ENCODE data around the gene TCP11.

TCP11 gene

DNA sequence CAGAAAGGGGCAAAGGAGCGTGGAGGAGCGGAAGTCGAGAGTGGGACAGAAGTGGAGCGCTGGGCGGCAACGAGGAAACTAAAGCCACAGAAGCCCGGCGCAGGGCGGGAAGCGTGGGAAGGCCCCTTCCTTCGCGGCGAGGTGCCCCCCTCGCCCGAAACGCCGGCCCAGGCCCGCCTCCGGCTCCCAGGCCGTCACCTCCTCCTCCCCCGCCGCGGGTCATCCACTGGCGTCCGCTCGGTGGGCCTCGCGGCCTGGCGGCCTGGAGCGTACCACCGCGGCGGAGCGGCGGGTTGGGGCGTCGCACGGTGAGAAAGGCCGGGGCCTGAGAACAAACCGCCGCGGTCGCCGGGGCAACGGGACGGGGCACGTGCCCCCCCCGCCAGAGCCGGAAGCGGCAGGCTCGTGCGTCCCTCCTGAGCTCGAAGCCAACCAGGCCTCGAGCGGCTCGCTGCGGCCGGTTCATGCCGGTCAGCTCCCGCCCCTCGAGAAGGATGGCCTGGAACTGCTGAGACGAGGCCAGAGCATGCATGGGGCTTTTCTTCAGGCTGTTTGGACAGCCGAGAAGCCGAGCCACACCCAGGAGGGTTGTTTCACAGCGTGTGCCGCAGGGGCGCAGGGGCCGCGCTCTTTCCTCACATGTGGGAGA, at the start of gene TCP11:
TSS of gene TCP11 (minus strand) at position 333 of the 649 bp plus-strand sequence. CDS start 469 bp downstream, outside the sequence.
- no peak for DNase-seq (ENCODE audit: low read depth)

DNA sequence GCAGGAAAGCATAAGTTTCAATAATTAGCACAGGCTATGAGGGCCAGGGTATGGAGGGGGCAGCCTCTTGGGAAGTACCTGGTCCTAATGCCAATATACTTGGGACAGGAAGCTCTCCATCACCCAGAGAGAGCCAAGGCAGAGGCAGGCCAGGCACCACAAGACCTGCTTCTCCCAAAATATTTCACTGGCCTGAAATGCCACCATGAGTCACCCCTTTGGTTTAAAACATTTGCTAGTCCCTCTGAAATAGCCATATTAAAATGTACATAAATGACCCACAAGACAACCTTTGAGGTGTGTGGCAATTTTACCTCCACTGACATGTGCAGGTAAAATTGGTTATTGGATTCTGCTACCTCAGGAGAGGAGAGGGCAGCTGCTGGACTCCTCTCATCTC, 49.2 kb upstream of the TCP11 start:
- DNase-seq (ENCODE audit: low read depth) = no peak

DNA sequence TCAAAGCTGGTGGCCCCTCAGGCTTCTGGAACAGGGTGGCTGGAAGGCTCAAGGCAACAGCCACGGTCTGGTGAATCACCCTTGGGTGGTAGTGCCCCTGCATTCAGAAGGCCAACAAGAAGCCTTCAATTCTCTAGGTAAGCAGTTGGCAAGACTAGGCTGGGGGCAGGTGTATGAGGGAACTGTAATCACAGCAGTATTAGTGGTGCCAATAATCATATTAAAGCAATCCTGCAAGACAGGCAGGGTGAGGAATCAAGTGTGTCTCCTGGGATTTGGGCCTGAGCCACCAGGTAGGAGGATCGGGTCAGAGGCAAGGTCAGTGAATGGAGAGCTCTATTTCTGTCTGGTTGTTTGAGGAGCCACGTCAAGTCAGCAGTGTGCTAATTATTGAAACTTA, 47.7 kb upstream of the TCP11 start:
- DNase-seq (ENCODE audit: low read depth) = no peak

DNA sequence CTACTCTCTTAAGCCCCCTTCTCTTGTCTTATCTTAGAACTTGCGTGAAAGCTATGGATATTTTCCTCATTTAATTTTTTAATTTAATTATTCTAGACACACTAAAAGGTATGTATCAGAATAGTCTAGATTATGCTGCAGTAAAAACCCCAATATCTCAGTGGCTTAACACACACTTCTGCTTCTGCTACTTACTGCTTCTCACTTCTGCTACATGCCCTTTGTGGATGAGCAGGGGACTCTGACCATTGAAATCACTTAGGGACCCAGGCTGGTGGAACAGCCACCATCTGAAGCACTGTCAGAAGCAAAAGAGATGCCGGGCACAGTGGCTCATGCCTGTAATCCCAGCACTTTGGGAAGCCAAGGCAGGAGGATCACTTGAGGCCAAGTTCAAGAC, 45.4 kb upstream of the TCP11 start:
- DNase-seq (ENCODE audit: low read depth) = no peak

DNA sequence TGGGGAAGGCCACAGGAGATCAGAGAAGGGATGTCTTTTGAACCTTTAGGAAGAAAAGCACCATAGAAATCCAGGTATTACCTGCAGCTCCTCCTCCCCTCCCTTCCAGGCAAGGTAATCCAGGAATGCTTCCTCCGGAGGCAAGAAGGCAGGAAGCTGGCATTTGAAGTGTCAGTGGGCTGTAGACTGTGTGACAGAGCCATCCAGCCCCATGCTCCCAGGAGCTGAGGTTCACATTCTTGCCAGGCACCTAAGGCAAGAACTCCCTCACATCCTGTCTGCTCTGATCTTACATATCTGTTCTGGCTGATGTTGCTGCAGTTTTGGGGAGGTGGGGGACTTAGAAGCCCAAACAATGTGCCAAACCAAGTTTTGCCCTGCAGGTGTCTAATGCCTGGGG, 44.8 kb upstream of the TCP11 start:
- DNase-seq (ENCODE audit: low read depth) = no peak

DNA sequence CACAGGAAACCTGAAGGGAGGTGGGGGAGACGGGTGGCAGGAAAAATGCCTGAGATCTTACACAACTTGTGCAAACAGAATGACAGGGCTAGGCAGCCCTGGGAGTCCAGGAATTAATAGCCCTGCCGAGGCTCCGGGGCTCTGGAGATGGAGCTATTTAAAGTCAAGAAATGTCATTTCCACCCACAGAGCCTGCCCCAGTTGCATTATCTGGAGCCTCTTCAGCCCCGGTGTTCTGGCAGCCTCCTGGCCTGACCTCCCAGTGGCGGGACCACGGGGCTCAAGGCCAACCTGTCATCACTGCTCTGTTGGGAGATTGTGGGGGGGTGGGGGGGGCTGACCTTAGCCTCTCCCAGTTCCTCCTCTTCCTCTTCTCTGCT, 44.2 kb upstream of the TCP11 start:
- DNase-seq (ENCODE audit: low read depth) = no peak

DNA sequence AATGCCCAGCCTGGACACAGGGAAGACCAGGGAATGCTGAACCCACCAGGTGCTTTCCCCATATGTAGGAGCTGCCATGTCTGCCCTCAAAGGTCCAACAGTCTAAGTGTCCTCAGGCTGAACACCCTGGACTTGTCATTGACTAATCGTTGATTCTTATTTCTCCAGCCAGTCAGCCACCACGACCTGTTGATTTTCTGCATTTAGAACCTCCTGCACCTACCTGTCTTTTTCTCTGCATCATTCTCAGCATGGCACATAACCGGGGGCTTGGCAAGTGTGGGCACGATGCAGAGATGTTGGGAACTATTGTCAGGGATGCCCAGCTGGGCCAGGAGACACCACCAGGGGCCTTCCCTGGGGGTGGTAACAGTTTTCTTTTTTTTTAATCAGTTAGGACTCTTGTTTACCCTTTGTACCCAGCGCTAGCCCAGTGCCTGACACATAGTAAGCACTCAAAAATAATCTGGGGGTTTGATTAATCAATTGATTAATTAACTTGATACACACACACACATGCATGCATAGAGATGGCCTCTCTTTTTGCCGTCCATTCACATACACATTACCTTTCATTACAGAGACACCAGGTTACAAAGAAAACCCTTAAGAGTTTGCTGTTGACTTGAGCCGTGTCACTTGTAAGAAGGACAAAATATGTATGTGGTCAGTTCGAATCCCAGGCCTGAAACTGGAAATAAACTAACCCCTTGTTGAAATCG, 43.6 kb upstream of the TCP11 start:
- DNase-seq (ENCODE audit: low read depth) = no peak

DNA sequence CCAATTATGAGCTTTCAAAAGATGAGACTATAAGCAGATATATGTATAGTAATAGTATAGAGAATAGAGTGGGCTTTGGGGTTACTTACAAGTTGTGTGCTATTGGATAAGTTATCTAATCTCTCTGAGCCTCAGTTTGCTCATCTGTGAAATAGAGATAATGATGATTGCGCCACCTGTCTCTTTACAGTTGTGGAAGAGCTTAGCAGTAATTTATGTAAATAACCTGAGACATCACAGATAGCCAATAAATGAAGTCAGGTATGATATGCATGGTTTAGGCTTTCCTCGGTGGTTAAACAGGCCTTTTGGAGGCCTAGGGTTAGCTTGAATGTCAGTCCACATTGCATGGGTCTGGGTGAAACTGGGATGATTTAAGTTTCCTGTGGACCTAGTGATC, 42.8 kb upstream of the TCP11 start:
- no peak for DNase-seq (ENCODE audit: low read depth)

DNA sequence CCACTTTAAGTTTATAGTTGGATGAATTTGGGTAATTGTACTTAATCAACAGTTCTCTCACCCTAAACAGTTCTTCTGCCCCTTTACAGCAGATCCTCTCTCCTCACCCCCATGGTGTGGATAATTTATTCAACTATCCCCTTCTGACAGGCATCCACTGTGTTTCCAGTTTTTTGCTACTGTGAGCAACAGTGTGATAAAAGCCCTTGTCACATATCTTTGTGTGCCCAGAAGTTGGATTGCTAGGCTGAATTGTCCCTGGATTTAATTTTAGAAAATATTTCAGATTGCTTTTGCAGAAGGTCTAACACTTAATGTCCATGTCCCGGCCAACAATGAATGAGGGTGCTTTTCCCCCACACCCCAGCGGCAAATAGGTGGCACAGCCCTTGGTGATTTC, 42.1 kb upstream of the TCP11 start:
- DNase-seq (ENCODE audit: low read depth) = no peak

DNA sequence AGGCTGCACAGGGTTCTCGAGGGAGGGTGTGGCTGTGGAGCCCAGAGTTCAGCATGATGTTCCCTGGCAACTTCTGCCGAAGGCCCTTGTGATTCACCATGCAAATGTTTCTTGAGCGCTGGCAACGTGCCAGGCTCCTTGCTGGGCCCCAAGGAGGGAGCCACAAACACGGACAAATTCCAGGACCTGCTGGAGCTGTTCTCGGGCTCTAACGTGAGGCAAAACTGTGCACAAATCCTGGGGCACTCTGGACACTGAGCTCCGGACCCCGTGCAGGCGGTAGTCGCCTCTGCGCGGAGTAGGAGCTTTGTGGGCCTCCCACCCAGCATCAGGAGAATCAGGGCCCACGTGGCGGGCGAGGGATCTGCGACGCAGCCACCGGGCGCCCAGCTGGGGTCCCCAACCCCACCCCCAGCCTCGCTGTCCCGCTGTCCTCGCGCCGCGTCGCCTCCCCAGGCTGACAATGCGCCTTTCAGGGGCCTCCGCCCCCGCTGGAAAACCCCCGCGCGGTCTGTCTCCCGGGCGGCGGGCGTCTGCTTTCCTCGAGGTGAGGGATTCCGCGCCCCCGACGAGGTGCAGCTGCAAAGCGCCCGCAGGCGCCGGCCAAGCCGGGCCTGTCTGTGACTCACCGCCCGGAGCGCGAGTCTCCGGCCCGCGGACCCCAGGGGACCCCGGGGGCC, 40.9 kb upstream of the TCP11 start:
- DNase-seq (ENCODE audit: low read depth) = no peak

DNA sequence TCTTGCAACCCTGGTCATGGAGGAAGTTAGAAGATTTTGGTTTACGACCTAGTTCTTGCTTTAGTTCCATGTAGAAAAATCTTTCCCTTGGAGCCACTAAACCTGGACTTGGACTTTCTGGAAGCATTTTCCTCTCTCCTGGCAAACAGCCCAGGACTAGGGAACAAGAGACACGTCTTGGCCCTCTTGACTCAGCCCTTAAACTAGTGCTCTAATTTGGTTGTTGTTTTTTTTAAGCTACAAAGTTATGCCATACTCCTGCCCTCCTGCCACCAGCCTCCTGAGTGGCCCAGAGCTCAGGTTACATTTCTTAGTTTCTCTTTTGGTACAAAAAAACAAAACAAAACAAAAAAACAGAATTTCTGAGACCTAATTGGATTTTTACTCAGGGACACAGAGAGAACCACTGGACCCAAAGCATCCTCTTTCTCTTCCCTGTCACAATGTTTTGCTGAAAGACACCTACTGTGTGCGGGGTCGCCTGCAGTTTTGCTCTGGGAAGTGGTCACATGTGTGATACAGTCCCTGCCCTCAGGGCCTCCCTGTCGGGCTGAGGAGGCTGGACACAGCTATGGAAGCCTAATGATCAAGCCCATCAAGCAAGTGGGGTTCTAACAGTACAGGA, 40.3 kb upstream of the TCP11 start:
- DNase-seq (ENCODE audit: low read depth) = no peak

DNA sequence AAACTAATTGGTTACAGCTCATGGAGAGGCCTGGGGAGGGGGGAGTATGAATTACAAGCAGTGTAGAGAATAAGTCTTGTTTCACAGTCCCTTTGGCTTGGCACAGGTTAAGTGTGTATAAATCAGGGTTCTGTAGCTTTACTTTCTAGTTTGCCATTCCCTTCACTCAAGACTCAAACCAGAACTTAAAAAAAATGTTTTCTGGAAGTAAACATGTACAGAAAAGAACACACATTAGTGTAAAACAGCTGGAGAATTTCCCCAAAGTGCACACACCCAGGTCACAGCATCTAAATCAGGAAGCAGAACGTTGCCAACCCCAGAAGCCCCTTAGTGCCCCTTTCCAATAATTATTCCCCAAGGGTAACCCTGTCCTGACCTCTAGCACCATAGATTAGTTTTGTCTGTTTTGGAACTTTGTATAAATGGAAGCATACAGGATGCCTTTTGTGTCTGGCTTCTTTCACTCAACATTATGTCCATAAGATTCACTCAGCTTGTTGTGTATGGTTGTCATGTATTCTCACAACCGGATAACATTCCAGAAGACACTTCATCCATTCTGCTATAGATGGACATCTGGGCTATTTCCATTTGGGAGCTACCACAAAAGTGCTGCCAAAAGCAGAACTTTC, 38.9 kb upstream of the TCP11 start:
- DNase-seq (ENCODE audit: low read depth) = no peak

DNA sequence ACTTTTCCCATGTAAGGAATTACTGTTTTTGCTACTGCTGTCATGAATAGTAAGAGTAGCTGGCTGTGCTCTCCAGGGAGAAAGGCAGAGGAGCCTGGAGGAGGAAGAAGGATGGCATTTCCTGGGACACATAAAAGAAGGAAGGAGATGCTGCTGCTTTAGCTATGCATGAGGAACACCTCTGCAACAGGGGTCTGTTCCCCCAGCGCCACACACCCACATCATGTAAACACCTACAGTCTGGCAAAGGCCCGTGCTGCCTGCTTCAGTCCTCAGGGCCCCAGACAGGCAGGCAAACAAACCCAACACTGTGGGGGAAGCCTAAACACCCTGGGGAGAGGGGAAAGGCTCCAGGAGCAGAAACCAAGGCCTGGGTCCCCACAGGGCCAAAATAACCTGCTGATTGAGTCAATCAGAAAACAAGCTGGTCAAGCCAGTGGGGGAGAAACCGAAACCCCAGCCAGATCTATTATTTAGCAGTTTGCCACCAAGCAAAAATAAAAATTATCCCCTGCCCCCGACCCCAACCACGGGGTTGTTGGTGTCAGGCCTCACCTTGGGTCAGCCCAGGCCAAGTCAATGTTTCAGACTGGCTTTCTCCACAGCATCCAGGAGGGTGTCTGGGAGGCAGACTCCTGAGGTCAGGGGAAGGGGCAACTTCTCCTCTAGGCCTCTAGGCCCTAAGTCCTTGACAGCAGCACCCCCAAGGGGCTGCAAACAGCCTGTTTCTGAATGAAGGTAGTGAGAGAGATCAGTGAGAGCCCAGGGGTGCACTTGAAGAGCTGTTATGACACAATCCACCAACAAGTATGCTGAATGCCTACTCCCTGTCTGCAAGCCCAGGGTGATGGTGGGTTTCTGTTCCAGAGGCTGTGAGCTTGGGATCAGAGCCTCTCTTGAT, 38.0 kb upstream of the TCP11 start:
- DNase-seq (ENCODE audit: low read depth) = no peak

DNA sequence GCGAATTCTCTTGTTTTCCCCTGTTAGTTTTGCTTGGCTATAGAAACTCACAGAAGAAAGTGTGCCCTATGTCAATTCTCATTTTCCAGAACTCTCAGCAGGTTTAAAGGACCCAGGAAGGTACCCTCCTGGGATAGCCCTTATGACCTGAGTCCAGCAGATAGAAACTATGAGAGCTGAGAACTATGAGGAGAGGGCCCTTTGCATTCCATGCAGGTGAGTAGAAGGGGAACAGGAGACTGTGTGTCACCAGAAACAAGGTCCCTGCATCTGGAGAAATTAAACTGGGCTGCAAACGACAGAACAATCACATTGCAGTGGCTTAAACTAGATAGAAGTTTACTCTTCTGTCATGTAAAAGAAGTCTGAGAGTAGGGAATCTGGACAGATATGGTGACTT, 36.9 kb upstream of the TCP11 start:
- DNase-seq (ENCODE audit: low read depth) = no peak

DNA sequence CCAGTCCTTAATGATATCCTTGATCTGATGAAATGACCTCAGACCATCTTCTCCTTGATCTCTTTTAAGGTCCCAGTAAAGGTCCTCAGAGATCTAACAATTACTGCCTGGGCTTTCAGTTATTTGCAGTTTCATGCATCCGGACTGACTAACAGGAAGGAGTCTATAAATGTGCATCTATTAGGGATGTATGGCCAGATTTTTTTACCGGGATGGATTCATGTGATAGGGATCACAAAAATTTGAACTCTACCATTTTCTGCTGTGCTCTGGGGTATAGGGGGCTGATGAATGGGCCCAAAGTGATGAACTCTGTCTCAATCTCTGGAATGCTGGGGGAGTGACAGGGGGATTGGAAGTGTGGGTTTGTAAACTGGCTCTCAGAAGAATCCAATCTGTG, 36.5 kb upstream of the TCP11 start:
- no peak for DNase-seq (ENCODE audit: low read depth)

DNA sequence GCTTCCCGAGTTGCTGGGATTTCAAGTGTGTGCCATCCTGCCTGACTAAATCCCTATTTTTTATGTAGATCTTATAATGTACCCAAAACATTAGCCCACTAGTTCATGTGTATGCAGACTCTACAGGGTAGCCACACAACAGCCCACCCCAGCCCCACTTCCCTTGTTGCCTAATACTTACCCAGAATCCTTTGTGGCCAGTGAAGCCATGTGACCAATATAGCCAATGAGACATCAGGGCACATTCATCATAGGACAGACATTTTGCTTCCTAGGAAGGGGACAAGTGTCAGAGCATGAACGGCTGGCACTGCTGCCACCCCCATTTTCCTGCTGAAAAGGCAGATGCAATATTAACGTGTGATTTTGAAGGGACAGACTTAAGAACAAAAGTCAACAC, 36.0 kb upstream of the TCP11 start:
- DNase-seq (ENCODE audit: low read depth) = no peak

DNA sequence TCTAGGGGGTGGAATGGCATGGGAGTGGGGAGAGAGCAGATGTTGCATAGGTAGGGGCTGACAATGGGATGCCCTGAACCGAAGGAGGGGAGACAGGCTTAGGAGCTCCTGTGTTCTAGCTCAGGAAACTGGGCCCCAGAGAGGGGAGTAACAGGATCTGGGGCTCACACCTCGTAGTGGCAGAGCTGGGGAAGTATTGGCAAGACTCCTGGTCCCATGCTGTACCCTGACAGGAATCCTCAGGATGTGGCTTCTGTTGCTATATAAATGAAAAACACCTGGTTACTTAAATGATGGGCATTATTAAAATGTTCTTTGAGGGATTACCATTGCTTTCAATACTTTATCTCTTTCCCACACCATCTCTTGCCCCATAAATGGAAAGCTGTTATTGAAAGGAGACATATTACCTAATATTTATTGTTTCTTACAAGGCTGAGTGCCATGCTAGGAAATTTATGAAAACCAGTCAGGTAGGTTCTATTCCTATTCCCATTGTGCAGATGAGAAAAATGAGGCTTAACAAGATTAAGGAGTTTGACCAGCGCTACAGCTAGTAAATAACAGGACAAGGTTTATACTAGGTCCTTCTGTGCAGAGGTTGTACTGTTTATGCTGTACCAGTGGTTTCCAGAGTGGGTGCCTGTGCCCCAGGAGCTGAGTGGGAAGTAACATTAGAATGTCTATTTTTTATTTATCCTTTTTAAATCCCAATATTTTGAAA, 35.3 kb upstream of the TCP11 start:
- DNase-seq (ENCODE audit: low read depth) = no peak

DNA sequence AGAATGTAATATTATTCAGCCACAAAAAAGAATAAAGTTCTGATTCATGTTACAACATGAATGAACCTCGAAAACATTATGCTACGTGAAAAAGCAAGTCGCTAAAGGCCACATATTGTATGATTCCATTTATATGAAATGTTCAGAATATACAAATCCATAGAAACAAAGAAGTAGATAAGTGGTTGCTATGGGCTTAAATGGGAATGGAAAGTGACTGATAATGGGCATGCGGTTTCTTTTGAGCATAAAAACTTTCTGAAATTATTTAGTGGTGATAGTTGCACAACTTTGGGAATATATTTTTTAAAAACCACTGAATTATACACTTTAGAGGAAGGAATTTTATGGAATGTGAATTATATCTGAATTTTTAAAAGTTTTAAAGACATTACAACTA, 33.4 kb upstream of the TCP11 start:
- no peak for DNase-seq (ENCODE audit: low read depth)

DNA sequence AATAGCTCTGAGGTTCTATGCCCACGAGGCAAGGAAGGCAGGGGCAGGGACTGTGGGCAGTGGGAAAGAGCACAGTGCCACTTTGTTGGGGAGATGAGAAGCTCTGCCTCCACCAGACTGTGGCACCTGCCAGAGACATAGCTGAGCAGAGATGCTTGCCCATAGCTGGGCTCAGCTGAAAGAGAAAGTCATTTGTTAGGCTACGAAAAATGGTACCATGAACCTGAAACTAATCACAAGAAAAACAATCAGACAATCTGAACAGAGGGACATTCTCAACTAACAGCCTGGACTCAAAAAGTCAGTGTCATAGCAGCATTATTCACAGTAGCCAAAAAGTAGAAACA, 32.9 kb upstream of the TCP11 start:
- no peak for DNase-seq (ENCODE audit: low read depth)

DNA sequence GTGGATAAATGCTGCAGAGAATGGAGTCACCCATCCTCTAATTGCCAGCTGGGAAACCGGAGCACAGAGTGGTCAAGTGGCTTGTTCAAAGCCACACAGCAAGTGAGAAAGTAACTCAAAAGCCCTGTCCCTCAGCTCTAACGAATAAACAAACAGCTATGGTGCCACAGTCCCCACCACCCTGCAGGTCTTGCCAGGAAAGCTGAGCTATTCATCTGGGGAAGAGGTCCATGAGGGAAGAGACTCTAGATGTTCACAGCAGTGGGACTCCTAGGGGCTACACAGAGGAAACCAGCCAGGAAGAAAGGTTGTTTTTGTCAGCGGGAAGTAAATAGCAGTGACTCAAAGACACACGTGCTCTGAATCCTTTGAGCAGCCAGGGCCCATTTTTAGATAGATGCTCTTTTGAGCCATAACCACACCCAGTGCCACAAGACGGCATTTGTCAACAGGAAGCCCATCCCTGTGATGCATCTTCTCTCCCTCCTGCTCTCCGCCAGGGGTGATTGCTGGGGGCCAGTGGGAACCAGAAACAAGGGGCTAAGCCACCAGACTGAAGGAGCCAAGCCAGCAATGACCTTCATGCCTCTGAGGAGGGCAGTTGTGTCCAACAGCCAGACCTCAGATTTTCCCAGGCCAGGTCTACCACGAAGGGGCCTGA, 32.4 kb upstream of the TCP11 start:
- DNase-seq (ENCODE audit: low read depth) = no peak
